Transverse colon (tissue), 4 donors: ENCODE data around the gene BMPR1B.

Source experiments
- POLR2A ChIP-seq: fragments of 450-650 bp; IDR thresholded peaks from one replicate; pipeline ENCODE4 v1.6.1; 2016; ENCODE audit warnings: antibody characterized with exemption, mild to moderate bottlenecking, moderate library complexity
- POLR2AphosphoS5 ChIP-seq, 3 donors: sonication (generic); formaldehyde crosslinking; IDR thresholded peaks; one replicate each; pipeline ENCODE4 v1.6.1; 2016; ENCODE audit warnings: antibody characterized with exemption in 3 of 3
- TF ChIP-seq, protein P1 (sequence below), 5 experiments: fragments of 200-600 bp in 3 of 5; fragments of 450-650 bp in 2 of 5; sonication (generic) in 3 of 5; IDR thresholded peaks; 1 replicate in 2 of 5; 2 replicates in 3 of 5; pipeline ENCODE4 v1.5.1; 2016 to 2017; ENCODE audit warnings: antibody characterized with exemption in 5 of 5, inconsistent platforms in 3 of 5, mild to moderate bottlenecking in 2 of 5, moderate library complexity in 1 of 5

GRCh38 chr4:95162867-95163266 is 405.1 kb downstream of the BMPR1B start:
- TF ChIP-seq, protein P1, sequence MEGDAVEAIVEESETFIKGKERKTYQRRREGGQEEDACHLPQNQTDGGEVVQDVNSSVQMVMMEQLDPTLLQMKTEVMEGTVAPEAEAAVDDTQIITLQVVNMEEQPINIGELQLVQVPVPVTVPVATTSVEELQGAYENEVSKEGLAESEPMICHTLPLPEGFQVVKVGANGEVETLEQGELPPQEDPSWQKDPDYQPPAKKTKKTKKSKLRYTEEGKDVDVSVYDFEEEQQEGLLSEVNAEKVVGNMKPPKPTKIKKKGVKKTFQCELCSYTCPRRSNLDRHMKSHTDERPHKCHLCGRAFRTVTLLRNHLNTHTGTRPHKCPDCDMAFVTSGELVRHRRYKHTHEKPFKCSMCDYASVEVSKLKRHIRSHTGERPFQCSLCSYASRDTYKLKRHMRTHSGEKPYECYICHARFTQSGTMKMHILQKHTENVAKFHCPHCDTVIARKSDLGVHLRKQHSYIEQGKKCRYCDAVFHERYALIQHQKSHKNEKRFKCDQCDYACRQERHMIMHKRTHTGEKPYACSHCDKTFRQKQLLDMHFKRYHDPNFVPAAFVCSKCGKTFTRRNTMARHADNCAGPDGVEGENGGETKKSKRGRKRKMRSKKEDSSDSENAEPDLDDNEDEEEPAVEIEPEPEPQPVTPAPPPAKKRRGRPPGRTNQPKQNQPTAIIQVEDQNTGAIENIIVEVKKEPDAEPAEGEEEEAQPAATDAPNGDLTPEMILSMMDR (IDR thresholded peaks at IDR 0.05): no peak
- TF ChIP-seq POLR2A (no peak), POLR2AphosphoS5 (IDR thresholded peaks at IDR 0.05) (no peak)
